ENCODE data around the gene LCOR.
"Not testable (repeated sequence)": the region's sequence is repeated elsewhere in the genome, so short reads cannot be mapped to it uniquely, and the experiment has no call there.

Gene LCOR

GRCh38 chr10:97032624-97033023, 200.5 kb downstream of the LCOR start:
- no peak for DNase-seq (ENCODE audit: low read depth, low spot score)

DNA sequence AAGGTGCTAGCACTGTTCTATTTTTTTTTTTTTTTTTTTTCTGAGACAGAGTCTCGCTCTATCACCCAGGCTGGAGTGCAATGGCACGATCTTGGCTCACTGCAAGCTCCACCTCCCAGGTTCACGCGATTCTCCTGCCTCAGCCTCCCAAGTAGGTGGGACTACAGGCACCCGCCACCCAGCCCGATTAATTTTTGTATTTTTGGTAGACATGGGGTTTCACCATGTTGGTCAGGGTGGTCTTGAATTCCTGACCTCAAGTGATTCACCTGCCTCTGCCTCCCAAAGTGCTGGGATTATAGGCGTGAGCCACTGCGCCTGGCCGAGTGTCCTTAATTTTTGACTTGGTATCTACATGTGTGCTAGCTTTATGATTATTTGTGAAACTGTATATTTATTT, 201.7 kb downstream of the LCOR start:
- not testable (repeated sequence) for DNase-seq (ENCODE audit: low read depth, low spot score)

GRCh38 chr10:97034301-97034700, 202.2 kb downstream of the LCOR start:
- no peak for DNase-seq (ENCODE audit: low read depth, low spot score)

- DNase-seq (ENCODE audit: low read depth, low spot score): no peak
Observed at GRCh38 chr10:97034958-97035769, 203.1 kb downstream of the LCOR start.

- peak; percentile 60 for DNase-seq (ENCODE audit: low read depth, low spot score)
Observed at GRCh38 chr10:97037365-97038361, 205.6 kb downstream of the LCOR start.

DNA sequence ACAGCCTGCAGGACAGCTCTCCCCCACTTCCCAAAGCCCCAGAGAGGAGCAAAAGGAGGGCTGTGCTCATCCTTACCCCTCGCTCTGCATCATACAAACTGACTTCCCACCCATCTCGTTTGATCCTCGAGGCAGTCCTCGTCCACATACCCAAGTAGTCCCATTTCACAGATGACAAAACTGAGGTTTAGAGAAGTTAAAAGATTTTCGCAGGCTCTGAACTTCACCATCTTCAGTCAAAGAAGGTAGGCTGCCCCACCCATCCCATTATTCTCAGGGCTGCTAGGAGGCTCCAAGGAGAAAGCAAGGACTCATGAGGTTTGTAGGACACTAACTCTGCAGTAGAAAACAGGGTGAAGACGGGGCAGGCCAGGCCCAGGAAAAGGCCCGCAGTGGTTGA, 206.6 kb downstream of the LCOR start:
- no peak for DNase-seq (ENCODE audit: low read depth, low spot score)

GRCh38 chr10:97039538-97040247, 207.6 kb downstream of the LCOR start:
- DNase-seq (ENCODE audit: low read depth, low spot score): no peak

DNA sequence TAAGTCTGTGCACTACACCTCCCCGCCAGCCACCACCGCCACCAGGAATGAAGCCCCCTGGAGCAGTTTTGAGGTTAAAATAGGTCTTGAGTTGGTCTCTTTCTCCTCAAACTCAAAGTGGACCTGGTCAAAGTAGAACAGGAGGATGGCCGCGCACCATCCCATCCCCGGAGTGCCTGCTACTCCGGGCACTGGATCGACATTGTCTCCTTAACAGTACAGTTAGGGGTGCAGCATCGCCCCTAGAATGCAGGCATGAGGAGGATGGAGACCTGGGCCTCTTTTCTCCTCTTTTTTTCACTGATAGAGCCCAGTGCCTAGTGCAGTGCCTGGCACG, 208.1 kb downstream of the LCOR start:
- no peak for DNase-seq (ENCODE audit: low read depth, low spot score)

GRCh38 chr10:97040706-97041105, 208.6 kb downstream of the LCOR start:
- DNase-seq (ENCODE audit: low read depth, low spot score): no peak

GRCh38 chr10:97042081-97042480, 210.0 kb downstream of the LCOR start:
- DNase-seq (ENCODE audit: low read depth, low spot score): no peak

DNA sequence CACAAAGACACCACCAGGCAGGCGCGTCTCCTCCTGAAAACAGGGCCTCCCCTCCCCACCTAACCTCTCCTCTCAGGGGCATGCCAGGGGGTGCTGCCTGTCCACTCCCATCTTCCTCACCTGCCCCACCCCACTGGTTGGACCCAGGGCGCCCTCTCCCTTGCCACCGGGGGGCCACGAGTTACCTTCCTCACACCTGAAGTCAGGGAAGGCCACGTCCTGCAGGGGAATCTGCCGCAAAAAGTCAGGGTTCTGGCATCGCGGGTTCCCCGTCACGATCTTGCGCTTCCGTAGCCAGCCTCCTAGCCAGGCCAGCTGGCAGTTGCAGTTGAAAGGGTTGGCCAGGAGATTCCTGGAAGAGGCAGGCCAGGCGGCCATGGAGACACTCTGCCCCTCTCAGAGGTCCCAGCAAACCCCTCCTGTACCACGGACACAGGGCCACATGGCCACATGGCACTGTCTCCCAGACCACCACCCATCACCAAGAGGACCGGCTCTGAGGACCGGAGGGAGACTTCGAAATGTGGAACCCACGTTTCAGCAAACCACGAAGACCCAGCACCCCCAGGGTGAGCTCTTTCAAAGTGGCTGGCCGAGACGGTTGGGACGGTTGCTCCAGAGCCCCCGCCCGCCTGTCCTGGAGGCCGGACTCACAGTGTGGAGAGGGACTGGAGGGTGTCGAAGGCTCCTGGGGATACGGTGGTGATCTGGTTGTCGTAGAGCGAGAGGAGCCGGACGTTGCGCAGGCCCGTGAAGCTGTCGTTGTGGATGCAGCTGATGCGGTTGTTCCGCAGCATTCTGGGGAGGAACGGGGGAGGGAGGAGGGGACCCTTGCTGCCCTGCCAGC, 210.8 kb downstream of the LCOR start:
- no peak for DNase-seq (ENCODE audit: low read depth, low spot score)

- no peak for DNase-seq (ENCODE audit: low read depth, low spot score)
Observed at GRCh38 chr10:97043563-97043855, 211.4 kb downstream of the LCOR start.

Data from smooth muscle cell of the brain vasculature (primary cell).